Measurements from ENCODE around the gene SPANXN5.
"Not testable (repeated sequence)": the region's sequence is repeated elsewhere in the genome, so short reads cannot be mapped to it uniquely, and the experiment has no call there.

The SPANXN5 gene, protein sequence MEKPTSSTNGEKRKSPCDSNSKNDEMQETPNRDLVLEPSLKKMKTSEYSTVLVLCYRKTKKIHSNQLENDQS

DNA sequence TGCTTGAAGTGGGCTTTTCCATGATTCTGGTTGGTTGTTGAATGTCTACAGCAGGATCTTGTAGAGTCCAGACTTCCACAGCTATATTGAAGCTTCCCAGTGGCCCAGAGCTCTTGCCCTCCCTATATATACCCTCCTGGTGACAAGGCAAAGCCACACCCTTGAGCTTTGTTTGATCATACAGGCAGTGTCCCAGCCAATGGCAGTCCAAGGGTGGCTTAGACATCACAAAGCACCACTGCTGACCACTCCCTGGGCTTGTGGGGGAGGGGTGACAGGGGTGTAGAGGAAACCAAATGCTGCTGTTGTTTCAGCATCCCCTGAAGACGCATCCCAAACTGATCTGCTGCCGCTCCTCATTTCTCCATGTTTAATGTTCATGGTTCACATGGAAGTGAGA lies at the start of gene SPANXN5:
SPANXN5 (minus strand) TSS at position 101 of the 400 bp plus-strand sequence; CDS start at position 22, 79 bp downstream.
- H3K4me3 ChIP-seq (ENCODE audit: low read depth in 1 of 2, low read length in 2 of 2); H3K27ac ChIP-seq (ENCODE audit: low read depth, low read length); H3K27me3 ChIP-seq (ENCODE audit: control insufficient read depth in 1 of 2, insufficient read depth in 2 of 2, low read length in 2 of 2); H3K4me1 ChIP-seq (ENCODE audit: insufficient read depth, low read length); H3K9me3 ChIP-seq (ENCODE audit: low read length); H3K9ac ChIP-seq (ENCODE audit: low read length); H3K36me3 ChIP-seq (ENCODE audit: insufficient read depth, low read length): not testable (repeated sequence)

DNA sequence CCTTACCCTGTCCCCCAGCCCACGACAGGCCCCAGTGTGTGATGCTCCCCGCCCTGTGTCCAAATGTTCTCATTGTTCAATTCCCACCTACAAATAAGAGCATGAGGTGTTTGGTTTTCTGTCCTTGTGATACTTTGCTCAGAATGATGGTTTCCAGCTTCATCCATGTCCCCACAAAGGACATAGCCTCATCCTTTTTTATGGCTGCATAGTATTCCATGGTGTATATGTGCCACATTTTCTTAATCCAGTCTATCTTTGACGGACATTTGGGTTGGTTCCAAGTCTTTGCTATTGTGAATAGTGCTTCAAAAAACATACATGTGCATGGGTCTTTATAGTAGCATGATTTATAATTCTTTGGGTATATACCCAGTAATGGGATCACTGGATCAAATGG lies 46.4 kb upstream of the SPANXN5 start:
- not testable (repeated sequence) for H3K9ac ChIP-seq (ENCODE audit: low read length); H3K27me3 ChIP-seq (ENCODE audit: control insufficient read depth in 1 of 2, insufficient read depth in 2 of 2, low read length in 2 of 2); H3K27ac ChIP-seq (ENCODE audit: low read depth, low read length); H3K9me3 ChIP-seq (ENCODE audit: low read length); H3K4me3 ChIP-seq (ENCODE audit: low read depth in 1 of 2, low read length in 2 of 2); H3K4me1 ChIP-seq (ENCODE audit: insufficient read depth, low read length); H3K36me3 ChIP-seq (ENCODE audit: insufficient read depth, low read length)

DNA sequence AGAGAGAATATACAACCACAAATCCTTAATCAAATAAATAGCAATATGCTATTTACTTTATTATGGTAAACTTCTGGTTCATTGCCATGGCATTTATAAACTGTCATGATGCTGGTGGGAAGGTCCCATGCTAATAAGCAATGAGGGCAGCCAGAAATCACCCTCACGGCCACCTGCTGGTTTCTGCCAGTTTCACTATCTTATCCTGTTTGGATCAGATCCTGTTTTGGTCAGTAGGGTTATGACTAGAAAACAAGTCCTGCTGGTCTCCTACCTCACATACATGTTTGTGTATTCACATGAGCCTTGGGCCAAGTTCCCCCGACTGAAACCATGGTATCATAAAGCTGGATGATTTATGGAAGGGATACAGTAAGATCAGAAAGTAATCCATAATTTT lies 41.9 kb upstream of the SPANXN5 start:
- Histone ChIP-seq H3K36me3 (ENCODE audit: insufficient read depth, low read length) (no peaks in the 10 kb centered on the region), H3K27me3 (ENCODE audit: control insufficient read depth in 1 of 2, insufficient read depth in 2 of 2, low read length in 2 of 2) (no peaks in the 10 kb centered on the region), H3K4me3 (ENCODE audit: low read depth in 1 of 2, low read length in 2 of 2) (no peak overlapping the region), H3K9ac (ENCODE audit: low read length) (no peak overlapping the region), H3K9me3 (ENCODE audit: low read length) (no peaks in the 10 kb centered on the region), H3K4me1 (ENCODE audit: insufficient read depth, low read length) (no peaks in the 10 kb centered on the region), H3K27ac (ENCODE audit: low read depth, low read length) (no peak overlapping the region)

DNA sequence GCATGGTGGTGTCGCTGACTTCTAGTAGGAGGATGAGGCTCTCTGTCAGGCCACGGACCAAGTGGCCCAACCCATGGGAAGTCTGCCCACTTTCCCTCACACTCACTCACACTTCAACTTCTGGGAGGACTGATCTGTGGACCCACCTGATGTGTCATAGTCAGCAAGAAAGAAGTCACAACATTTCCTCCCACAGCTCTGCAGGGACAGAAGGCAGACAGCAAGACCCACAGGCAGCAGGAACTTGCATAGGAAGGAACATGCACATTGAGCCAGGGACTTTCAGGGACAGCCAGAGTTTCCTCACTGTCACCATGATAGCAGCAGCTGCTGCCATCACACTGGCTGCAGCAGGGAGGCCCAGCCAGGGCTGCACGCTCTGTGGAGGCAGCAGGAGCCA lies 33.3 kb upstream of the SPANXN5 start:
- Histone ChIP-seq H3K36me3 (ENCODE audit: insufficient read depth, low read length) (no peaks in the 10 kb centered on the region), H3K9ac (ENCODE audit: low read length) (no peak overlapping the region), H3K27me3 (ENCODE audit: control insufficient read depth in 1 of 2, insufficient read depth in 2 of 2, low read length in 2 of 2) (peaks cover 0 to 18% of the 10 kb centered on the region in 2 donors)

DNA sequence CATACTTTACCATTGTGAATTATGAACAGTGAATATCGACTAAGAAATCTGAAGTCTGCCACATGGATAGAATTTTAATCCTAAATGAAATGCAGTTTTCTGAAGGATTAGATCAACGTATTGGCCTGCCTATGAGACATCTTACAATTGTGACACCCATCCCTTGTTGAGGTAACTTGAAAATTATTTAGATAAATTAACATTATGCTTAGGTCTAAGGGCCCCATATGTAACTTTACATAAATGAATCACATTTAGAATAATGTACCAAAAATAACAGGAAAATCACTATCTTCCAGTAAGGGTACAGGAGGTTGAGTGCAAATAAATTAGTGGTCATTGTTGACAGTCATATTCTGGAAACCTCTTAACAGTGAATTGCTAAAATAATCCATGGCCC lies 27.4 kb upstream of the SPANXN5 start:
- H3K4me1 ChIP-seq (ENCODE audit: insufficient read depth, low read length): no peaks in the 10 kb centered on the region
- no peaks in the 10 kb centered on the region for H3K36me3 ChIP-seq (ENCODE audit: insufficient read depth, low read length)
- no peak overlapping the region for H3K4me3 ChIP-seq (ENCODE audit: low read depth in 1 of 2, low read length in 2 of 2)
- no peaks in the 10 kb centered on the region for H3K9me3 ChIP-seq (ENCODE audit: low read length)
- H3K9ac ChIP-seq (ENCODE audit: low read length): no peak overlapping the region
- H3K27me3 ChIP-seq (ENCODE audit: control insufficient read depth in 1 of 2, insufficient read depth in 2 of 2, low read length in 2 of 2): peaks cover 0 to 6% of the 10 kb centered on the region in 2 donors
- H3K27ac ChIP-seq (ENCODE audit: low read depth, low read length): no peak overlapping the region

More for the DNA sequence above, 33.3 kb upstream of the SPANXN5 start:
- H3K4me3 ChIP-seq (ENCODE audit: low read depth in 1 of 2, low read length in 2 of 2): no peak overlapping the region
- no peaks in the 10 kb centered on the region for H3K4me1 ChIP-seq (ENCODE audit: insufficient read depth, low read length)
- no peak overlapping the region for H3K27ac ChIP-seq (ENCODE audit: low read depth, low read length)
- H3K9me3 ChIP-seq (ENCODE audit: low read length): no peaks in the 10 kb centered on the region

DNA sequence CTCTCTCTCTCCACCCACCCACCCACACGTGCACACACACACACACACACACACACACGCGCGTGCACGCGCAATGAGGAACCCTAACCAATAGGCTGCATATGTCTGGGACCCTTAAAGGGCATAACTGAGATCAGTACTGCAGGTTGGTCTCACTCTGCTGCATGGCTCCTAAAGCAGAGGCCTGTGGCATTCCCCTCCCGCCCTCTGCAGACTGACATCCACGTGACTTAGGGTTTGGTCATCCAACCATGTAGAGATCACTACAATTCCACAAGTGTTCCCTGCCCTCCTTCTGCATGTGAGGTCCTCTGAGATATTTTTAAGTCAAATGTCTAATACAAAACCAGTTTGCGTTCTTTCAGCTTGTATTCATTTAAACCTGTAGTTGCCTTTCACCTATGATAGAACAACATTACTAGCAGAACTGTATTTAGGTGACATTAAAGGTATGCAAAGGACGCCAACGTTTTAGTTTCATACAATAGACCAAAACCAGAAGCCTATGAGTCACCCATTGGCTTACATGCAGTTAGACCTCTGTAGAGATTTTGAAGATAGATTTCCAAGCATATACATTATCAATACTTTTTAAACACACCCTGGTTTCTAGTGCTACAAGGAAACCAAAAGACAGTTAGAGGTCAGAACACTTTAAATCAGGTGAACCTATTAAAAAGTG lies 24.0 kb upstream of the SPANXN5 start:
- no peak overlapping the region for H3K27ac ChIP-seq (ENCODE audit: low read depth, low read length)
- H3K9ac ChIP-seq (ENCODE audit: low read length): no peak overlapping the region
- no peaks in the 10 kb centered on the region for H3K36me3 ChIP-seq (ENCODE audit: insufficient read depth, low read length)
- no peak overlapping the region for H3K4me3 ChIP-seq (ENCODE audit: low read depth in 1 of 2, low read length in 2 of 2)
- no peaks in the 10 kb centered on the region for H3K9me3 ChIP-seq (ENCODE audit: low read length)
- peaks cover 0 to 6% of the 10 kb centered on the region in 2 donors for H3K27me3 ChIP-seq (ENCODE audit: control insufficient read depth in 1 of 2, insufficient read depth in 2 of 2, low read length in 2 of 2)
- H3K4me1 ChIP-seq (ENCODE audit: insufficient read depth, low read length): no peaks in the 10 kb centered on the region

DNA sequence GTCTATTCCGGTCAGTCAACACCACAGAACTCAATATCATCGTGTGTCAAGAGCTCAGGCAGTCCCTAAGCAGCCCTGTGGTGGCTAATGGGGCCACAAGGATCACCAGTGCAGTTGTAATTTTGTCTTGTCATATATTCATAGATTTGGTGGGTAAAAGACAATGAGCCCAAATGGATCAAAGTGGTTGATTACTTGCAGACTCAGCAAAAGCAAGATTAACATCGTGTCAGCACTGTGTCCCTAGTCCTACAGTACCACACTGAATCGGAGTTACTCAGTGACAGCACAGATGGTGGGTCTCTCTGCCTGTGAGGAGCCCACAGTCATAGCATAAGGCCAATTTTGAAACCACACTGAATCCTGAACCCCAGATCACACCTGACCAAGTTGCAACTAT lies 22.6 kb upstream of the SPANXN5 start:
- H3K9ac ChIP-seq (ENCODE audit: low read length): no peak overlapping the region
- H3K4me1 ChIP-seq (ENCODE audit: insufficient read depth, low read length): no peaks in the 10 kb centered on the region
- peaks cover 0 to 6% of the 10 kb centered on the region in 2 donors for H3K27me3 ChIP-seq (ENCODE audit: control insufficient read depth in 1 of 2, insufficient read depth in 2 of 2, low read length in 2 of 2)
- H3K9me3 ChIP-seq (ENCODE audit: low read length): no peaks in the 10 kb centered on the region
- H3K27ac ChIP-seq (ENCODE audit: low read depth, low read length): no peak overlapping the region
- no peak overlapping the region for H3K4me3 ChIP-seq (ENCODE audit: low read depth in 1 of 2, low read length in 2 of 2)
- H3K36me3 ChIP-seq (ENCODE audit: insufficient read depth, low read length): no peaks in the 10 kb centered on the region

DNA sequence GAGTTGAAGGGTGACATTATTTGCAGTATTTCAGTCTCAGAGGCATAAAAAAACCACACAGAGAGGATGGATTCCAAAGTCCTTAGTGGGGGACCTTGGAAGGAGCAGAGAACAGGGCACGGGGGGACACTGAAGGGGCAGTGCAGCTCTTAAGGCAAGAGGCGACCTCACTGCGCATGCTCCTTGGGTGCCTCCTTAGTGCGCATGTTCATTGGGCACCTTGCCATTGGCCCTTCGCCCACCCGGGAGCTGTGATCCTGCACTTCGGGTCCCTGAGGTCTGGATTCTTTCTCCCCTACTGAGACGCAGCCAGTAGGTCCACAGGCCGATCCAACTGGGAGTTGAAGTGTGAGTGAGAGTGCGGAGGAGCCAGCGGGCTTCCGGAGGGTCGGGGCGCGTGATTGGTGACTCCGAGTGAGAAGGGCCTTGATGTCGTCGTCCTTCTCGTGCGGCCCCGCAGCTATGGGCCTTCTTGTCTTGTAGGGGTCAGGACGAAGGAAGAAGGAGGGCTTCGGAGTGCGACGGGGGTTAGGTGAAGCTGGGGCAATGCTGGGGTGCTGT lies 13.9 kb upstream of the SPANXN5 start, which contains the start of gene XAGE5:
XAGE5 (plus strand) TSS at position 223 of the 561 bp plus-strand sequence. CDS start 1,280 bp downstream, outside the sequence.
- H3K27me3 ChIP-seq (ENCODE audit: control insufficient read depth in 1 of 2, insufficient read depth in 2 of 2, low read length in 2 of 2): peaks cover 0 to 6% of the 10 kb centered on the region in 2 donors
- H3K9me3 ChIP-seq (ENCODE audit: low read length): no peaks in the 10 kb centered on the region
- no peak within 1 kb of the TSS for H3K27ac ChIP-seq (ENCODE audit: low read depth, low read length)
- H3K4me3 ChIP-seq (ENCODE audit: low read depth in 1 of 2, low read length in 2 of 2): no peak within 1 kb of the TSS
- H3K4me1 ChIP-seq (ENCODE audit: insufficient read depth, low read length): no peaks in the 10 kb centered on the region
- H3K9ac ChIP-seq (ENCODE audit: low read length): no peak within 1 kb of the TSS
- H3K36me3 ChIP-seq (ENCODE audit: insufficient read depth, low read length): no peaks in the 10 kb centered on the region

DNA sequence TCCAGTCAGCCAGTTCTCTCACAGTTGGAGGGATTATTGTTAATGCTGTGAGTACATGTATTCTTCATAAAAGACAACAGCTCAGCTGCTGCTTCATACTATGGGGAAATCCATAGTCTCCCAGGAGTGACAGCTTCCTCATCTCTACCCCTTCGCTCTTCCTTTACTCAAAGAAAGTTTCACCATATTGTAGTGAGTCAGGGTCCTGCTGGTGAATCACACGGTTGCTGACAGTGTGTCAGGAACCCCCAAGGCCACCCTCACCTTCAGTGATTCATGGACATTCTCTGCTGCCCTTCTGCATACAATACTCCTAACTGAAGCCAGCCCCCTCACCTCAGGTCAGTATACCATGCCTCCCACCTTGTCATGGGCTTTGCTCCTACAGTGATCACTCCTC lies 7.6 kb upstream of the SPANXN5 start:
- H3K36me3 ChIP-seq (ENCODE audit: insufficient read depth, low read length); H3K4me3 ChIP-seq (ENCODE audit: low read depth in 1 of 2, low read length in 2 of 2); H3K4me1 ChIP-seq (ENCODE audit: insufficient read depth, low read length); H3K9me3 ChIP-seq (ENCODE audit: low read length); H3K27me3 ChIP-seq (ENCODE audit: control insufficient read depth in 1 of 2, insufficient read depth in 2 of 2, low read length in 2 of 2); H3K27ac ChIP-seq (ENCODE audit: low read depth, low read length); H3K9ac ChIP-seq (ENCODE audit: low read length): not testable (repeated sequence)

DNA sequence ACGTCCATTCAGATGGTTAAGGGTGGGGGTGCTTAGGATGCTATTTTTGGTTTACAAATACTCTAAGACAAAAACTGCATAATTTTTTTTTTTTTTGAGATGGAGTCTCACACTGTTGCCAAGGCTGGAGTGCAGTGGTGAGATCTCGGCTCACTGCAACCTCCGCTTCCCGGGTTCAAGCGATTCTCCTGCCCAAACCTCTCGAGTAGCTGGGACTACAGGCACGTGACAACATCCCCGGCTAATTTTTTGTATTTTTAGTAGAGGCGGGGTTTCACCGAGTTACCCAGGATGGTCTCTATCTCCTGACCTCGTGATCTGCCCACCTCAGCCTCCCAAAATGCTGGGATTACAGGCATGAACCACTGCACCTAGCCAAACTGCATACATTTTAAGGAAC lies 23.7 kb downstream of the SPANXN5 start:
- not testable (repeated sequence) for H3K9me3 ChIP-seq (ENCODE audit: low read length); H3K4me3 ChIP-seq (ENCODE audit: low read depth in 1 of 2, low read length in 2 of 2); H3K4me1 ChIP-seq (ENCODE audit: insufficient read depth, low read length)

DNA sequence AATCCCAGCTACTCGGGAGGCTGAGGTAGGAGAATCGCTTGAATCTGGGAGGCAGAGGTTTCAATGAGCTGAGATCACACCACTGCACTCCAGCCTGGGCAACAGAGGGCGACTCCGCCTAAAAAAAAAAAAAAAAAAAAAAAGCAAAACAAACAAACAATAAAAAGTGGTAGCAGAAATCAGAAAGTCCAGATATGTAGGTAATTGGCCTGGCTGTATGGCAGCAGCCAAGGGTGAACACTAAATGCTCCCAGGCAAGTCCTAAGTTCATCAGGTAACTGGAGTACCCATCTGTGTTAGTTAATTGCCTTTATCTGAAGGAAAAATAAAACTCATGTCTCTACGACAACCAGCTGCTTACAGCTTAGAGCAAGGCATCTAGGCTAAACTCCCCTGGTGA lies 31.2 kb downstream of the SPANXN5 start:
- H3K4me1 ChIP-seq (ENCODE audit: insufficient read depth, low read length); H3K27me3 ChIP-seq (ENCODE audit: control insufficient read depth in 1 of 2, insufficient read depth in 2 of 2, low read length in 2 of 2); H3K36me3 ChIP-seq (ENCODE audit: insufficient read depth, low read length); H3K9ac ChIP-seq (ENCODE audit: low read length); H3K9me3 ChIP-seq (ENCODE audit: low read length); H3K4me3 ChIP-seq (ENCODE audit: low read depth in 1 of 2, low read length in 2 of 2); H3K27ac ChIP-seq (ENCODE audit: low read depth, low read length): not testable (repeated sequence)

More for the DNA sequence above, 23.7 kb downstream of the SPANXN5 start:
- not testable (repeated sequence) for H3K27me3 ChIP-seq (ENCODE audit: control insufficient read depth in 1 of 2, insufficient read depth in 2 of 2, low read length in 2 of 2); H3K36me3 ChIP-seq (ENCODE audit: insufficient read depth, low read length); H3K27ac ChIP-seq (ENCODE audit: low read depth, low read length); H3K9ac ChIP-seq (ENCODE audit: low read length)

DNA sequence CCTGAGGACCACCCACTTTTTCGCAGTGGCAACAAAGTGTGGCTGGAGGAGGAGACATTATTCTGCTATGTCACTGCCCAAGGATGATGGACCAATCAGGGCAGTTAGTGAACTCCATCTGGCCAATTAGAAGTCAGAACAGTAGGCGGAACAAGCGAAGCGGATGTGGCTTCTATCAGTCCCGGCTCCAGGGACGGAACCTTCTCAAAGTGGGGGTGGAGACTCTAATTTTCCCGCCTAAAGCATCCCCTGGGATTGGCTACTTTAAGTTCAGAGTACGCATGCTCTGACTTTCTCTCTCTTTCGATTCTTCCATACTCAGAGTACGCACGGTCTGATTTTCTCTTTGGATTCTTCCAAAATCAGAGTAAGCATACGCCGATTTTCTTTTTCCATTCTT lies 46.3 kb downstream of the SPANXN5 start, which contains the start of gene SSX2B:
SSX2B (plus strand) TSS at position 301 of the 400 bp plus-strand sequence. CDS start 1,429 bp downstream, outside the sequence.
- H3K36me3 ChIP-seq (ENCODE audit: insufficient read depth, low read length); H3K9ac ChIP-seq (ENCODE audit: low read length); H3K4me3 ChIP-seq (ENCODE audit: low read depth in 1 of 2, low read length in 2 of 2); H3K4me1 ChIP-seq (ENCODE audit: insufficient read depth, low read length); H3K9me3 ChIP-seq (ENCODE audit: low read length); H3K27ac ChIP-seq (ENCODE audit: low read depth, low read length); H3K27me3 ChIP-seq (ENCODE audit: control insufficient read depth in 1 of 2, insufficient read depth in 2 of 2, low read length in 2 of 2): not testable (repeated sequence)

All from muscle layer of colon (tissue), 2 donors.